HCT116 (cell line): ENCODE data around the gene NCBP2L. TPM values are rescaled to one million over a fixed set of nuclear protein-coding genes. Genes with fewer than 3 reads are reported as not detected.

Experiments
- ATAC-seq: fragments of 200-7000 bp; cut with Tn5 transposase; 2 replicates; pipeline ENCODE4 v1.9.1; 2020; ENCODE audit warnings: mild to moderate bottlenecking, moderate library complexity
- BruUV-seq: library from RNA; stranded (reverse); fragments of 400-500 nt; replicated peaks from 2 replicates; lab custom pipeline; 2021; lab: Mats Ljungman, UMichigan
- CTCF ChIA-PET: fragments of 300-600 bp; sonication (Branson Sonifier 250); formaldehyde crosslinking; loops from one replicate; lab custom pipeline; 2021; ENCODE audit warnings: antibody characterized with exemption; lab: Charles Lee
- POLR2A ChIA-PET: fragments of 300-600, 350-600 bp; sonication (Branson Sonifier 250); formaldehyde crosslinking; loops from one replicate; lab custom pipeline; 2021; ENCODE audit warnings: antibody characterized with exemption; lab: Charles Lee
- RAD21 ChIA-PET, 2 experiments: fragments of 300-600 bp; sonication (Branson Sonifier 250); formaldehyde crosslinking; loops; one replicate each; lab custom pipeline; 2023; ENCODE audit warnings: low total read pairs in 2 of 2; ENCODE audit not compliant: uncharacterized antibody in 2 of 2, unreplicated experiment in 2 of 2, low non-redundant PET in 1 of 2; lab: Charles Lee
- DNase-seq: peaks from one replicate; pipeline ENCODE4 v3.0.0-alpha.2; 2010; ENCODE audit warnings: low read depth, low spot score
- H2AFZ ChIP-seq: fragments of 200-600 bp; shearing (Covaris generic), sonication (generic); 2 replicates; pipeline ENCODE4 v1.6.1; 2017; ENCODE audit warnings: low read depth, mixed run types, mixed read lengths, antibody characterized with exemption, low read length; ENCODE audit not compliant: poor library complexity, severe bottlenecking
- H3K27ac ChIP-seq: 2 replicates; pipeline ENCODE4 v1.5.1; 2012; ENCODE audit warnings: low read depth, low read length
- H3K27me3 ChIP-seq: fragments of 200-600 bp; sonication (generic); 2 replicates; pipeline ENCODE4 v1.6.1; 2016; ENCODE audit warnings: mixed run types, low read length, mixed read lengths; ENCODE audit not compliant: insufficient read depth
- H3K36me3 ChIP-seq, 2 experiments: fragments of 200-500 bp in 1 of 2; fragments of 200-600 bp in 1 of 2; sonication (Bioruptor generic) in 1 of 2; sonication (generic) in 1 of 2; 2 replicates each; pipeline versions ENCODE4 v1.5.1 to v1.6.1; 2014 to 2016; ENCODE audit warnings: low read length in 2 of 2, inconsistent platforms in 1 of 2, mixed read lengths in 1 of 2, mixed run types in 1 of 2; ENCODE audit not compliant: insufficient read depth in 2 of 2, control insufficient read depth in 1 of 2
- H3K4me1 ChIP-seq, 2 experiments: fragments of 200-600 bp in 1 of 2; sonication (generic) in 1 of 2; 2 replicates each; pipeline versions ENCODE4 v1.5.1 to v1.6.1; 2012 to 2017; ENCODE audit warnings: low read length in 2 of 2, inconsistent platforms in 1 of 2, mild to moderate bottlenecking in 1 of 2, mixed read lengths in 1 of 2, mixed run types in 1 of 2, moderate library complexity in 1 of 2; ENCODE audit not compliant: insufficient read depth in 2 of 2, control insufficient read depth in 1 of 2
- H3K4me2 ChIP-seq: fragments of 200-600 bp; sonication (generic); 2 replicates; pipeline ENCODE4 v1.6.1; 2017; ENCODE audit warnings: mixed run types, low read length, mixed read lengths
- H3K4me3 ChIP-seq, 2 experiments: fragments of 200-600 bp in 1 of 2; sonication (generic) in 1 of 2; replicated peaks in 1 of 2; 2 replicates each; pipeline ENCODE4 v1.5.1; 2011 to 2016; ENCODE audit warnings: low read length in 2 of 2, control low read depth in 1 of 2, low read depth in 1 of 2, mild to moderate bottlenecking in 1 of 2, mixed read lengths in 1 of 2, mixed run types in 1 of 2
- H3K79me2 ChIP-seq: fragments of 200-600 bp; sonication (generic); 2 replicates; pipeline ENCODE4 v1.6.1; 2017; ENCODE audit warnings: mild to moderate bottlenecking, mixed run types, low read length, moderate library complexity, mixed read lengths; ENCODE audit not compliant: insufficient read depth
- H3K9ac ChIP-seq: fragments of 200-600 bp; sonication (generic); 2 replicates; pipeline ENCODE4 v1.6.1; 2016; ENCODE audit warnings: low read length, mixed read lengths
- H3K9me2 ChIP-seq: fragments of 200-600 bp; sonication (generic), shearing (Covaris generic); 2 replicates; pipeline ENCODE4 v1.6.1; 2017; ENCODE audit warnings: mixed run types, mild to moderate bottlenecking, moderate library complexity; ENCODE audit not compliant: insufficient read depth
- H3K9me3 ChIP-seq, 2 experiments: fragments of 200-500 bp in 1 of 2; fragments of 200-600 bp in 1 of 2; sonication (Bioruptor generic) in 1 of 2; sonication (generic) in 1 of 2; 2 replicates each; pipeline ENCODE4 v1.6.1; 2014 to 2017; ENCODE audit warnings: low read length in 2 of 2, mixed read lengths in 2 of 2, inconsistent platforms in 1 of 2, low read depth in 1 of 2, mild to moderate bottlenecking in 1 of 2, mixed run types in 1 of 2, moderate library complexity in 1 of 2; ENCODE audit not compliant: control insufficient read depth in 1 of 2, insufficient read depth in 1 of 2
- H4K20me1 ChIP-seq: fragments of 200-600 bp; sonication (generic), shearing (Covaris generic); 2 replicates; pipeline ENCODE4 v1.6.1; 2017; ENCODE audit warnings: mixed run types, mild to moderate bottlenecking, moderate library complexity; ENCODE audit not compliant: insufficient read depth
- ATF3 ChIP-seq: IDR thresholded peaks from 2 replicates; pipeline ENCODE4 v1.6.1; 2012
- EGR1 ChIP-seq: IDR thresholded peaks from 2 replicates; pipeline ENCODE4 v1.6.1; 2012; ENCODE audit warnings: low read depth
- ELF1 ChIP-seq: IDR thresholded peaks from 2 replicates; pipeline ENCODE4 v1.6.1; 2012; ENCODE audit warnings: low read depth, borderline replicate concordance
- EZH2 ChIP-seq: fragments of 200-600 bp; sonication (generic); IDR thresholded peaks from 2 replicates; pipeline ENCODE4 v1.6.1; 2017; ENCODE audit warnings: antibody characterized with exemption, mixed run types
- EZH2phosphoT487 ChIP-seq: fragments of 200-600 bp; IDR thresholded peaks from 2 replicates; pipeline ENCODE4 v1.6.1; 2018; ENCODE audit warnings: antibody characterized with exemption, borderline replicate concordance
- JUND ChIP-seq: IDR thresholded peaks from 2 replicates; pipeline ENCODE4 v1.6.1; 2012
- MAX ChIP-seq: IDR thresholded peaks from 2 replicates; pipeline ENCODE4 v1.6.1; 2012
- POLR2A ChIP-seq: IDR thresholded peaks from 2 replicates; pipeline ENCODE4 v1.7.0; 2011; ENCODE audit warnings: borderline replicate concordance; ENCODE audit not compliant: insufficient read depth, insufficient read length; ENCODE audit errors: extremely low read depth
- POLR2AphosphoS5 ChIP-seq: IDR thresholded peaks from 2 replicates; pipeline ENCODE4 v1.6.1; 2011; ENCODE audit warnings: mild to moderate bottlenecking, low read depth, low read length, moderate library complexity
- RAD21 ChIP-seq: IDR thresholded peaks from 2 replicates; pipeline ENCODE4 v1.6.1; 2012; ENCODE audit warnings: low read depth, mild to moderate bottlenecking
- REST ChIP-seq: IDR thresholded peaks from 2 replicates; pipeline ENCODE4 v1.6.1; 2012; ENCODE audit warnings: low read depth
- SIN3A ChIP-seq: IDR thresholded peaks from 2 replicates; pipeline ENCODE4 v1.6.1; 2012; ENCODE audit warnings: low read depth
- SP1 ChIP-seq: IDR thresholded peaks from 2 replicates; pipeline ENCODE4 v1.6.1; 2012; ENCODE audit warnings: low read depth
- SRF ChIP-seq: IDR thresholded peaks from 2 replicates; pipeline ENCODE4 v1.6.1; 2012; ENCODE audit warnings: low read depth
- TCF7L2 ChIP-seq: IDR thresholded peaks from 2 replicates; pipeline ENCODE4 v1.7.0; 2011; ENCODE audit warnings: borderline replicate concordance, inconsistent platforms; ENCODE audit not compliant: insufficient read depth, insufficient read length; ENCODE audit errors: extremely low read depth
- YY1 ChIP-seq: IDR thresholded peaks from 2 replicates; pipeline ENCODE4 v1.6.1; 2011; ENCODE audit warnings: low read length, low read depth, moderate library complexity, mild to moderate bottlenecking; ENCODE audit not compliant: insufficient replicate concordance; ENCODE audit errors: extremely low read depth
- ZFX ChIP-seq: fragments of 450-650 bp; IDR thresholded peaks from 2 replicates; pipeline ENCODE4 v1.6.1; 2017
- ZNF274 ChIP-seq: fragments of 200-500 bp; sonication (Bioruptor generic); IDR thresholded peaks from 2 replicates; pipeline ENCODE4 v1.6.1; 2014; ENCODE audit warnings: mild to moderate bottlenecking, low read depth, low read length, inconsistent platforms
- intact Hi-C: fragments of 100-400 bp; cut with micrococcal nuclease; formaldehyde crosslinking; loops from 2 replicates; pipeline ENCODE4 v1.10.0; 2022
- total RNA-seq: library from RNA; stranded (reverse); gene quantifications from one replicate; pipeline ENCODE4 v1.2.1, GENCODE V29; 2021; ENCODE audit not compliant: unreplicated experiment

NCBP2L gene
- total RNA-seq, 1 experiment from 2014 or later = not detected

- Histone ChIP-seq H3K4me2 (no peak overlapping the region), H3K9ac (no peak overlapping the region), H3K9me3 (no peaks in the 10 kb centered on the region), H3K27me3 (no peaks in the 10 kb centered on the region), H3K27ac (no peak overlapping the region), H3K36me3 (no peaks in the 10 kb centered on the region), H3K4me1 (peaks cover 11 to 20% of the 10 kb centered on the region in 2 experiments), H3K9me2 (no peaks in the 10 kb centered on the region), H2AFZ (no peak overlapping the region), H3K4me3 (no peak overlapping the region), H4K20me1 (no peaks in the 10 kb centered on the region), H3K79me2 (no peaks in the 10 kb centered on the region)
- TF ChIP-seq ELF1 (no peak), JUND (no peak), EZH2 (no peak), SIN3A (no peak), EGR1 (no peak), SRF (no peak), POLR2AphosphoS5 (no peak), REST (no peak), TCF7L2 (no peak), POLR2A (no peak), ATF3 (no peak), RAD21 (no peak), SP1 (no peak), ZNF274 (no peak), YY1 (no peak), EZH2phosphoT487 (no peak), ZFX (no peak), MAX (no peak)
- ChIA-PET RAD21 (no interaction called here), CTCF (no interaction called here), POLR2A (no interaction called here)
- intact Hi-C loops = no loop called here
- ATAC-seq (no peak), DNase-seq (no peak)
- no TSS peak for BruUV-seq
Observed at GRCh38 chrX:107738768-107739167, 38.8 kb upstream of the NCBP2L start.
